Stimulated activated CD8-positive, alpha-beta memory T cell treated with anti-CD3 and anti-CD28 coated beads, Interleukin-7, amount 100 ng/mL, for 1 hour (primary cell): ENCODE measurements around the gene POLRMT.
"Not testable (repeated sequence)": the region's sequence is repeated elsewhere in the genome, so short reads cannot be mapped to it uniquely, and the experiment has no call there.

Experiments used
- DNase-seq, 2 donors: peaks; one replicate each; pipeline ENCODE4 v3.0.0-alpha.2; 2020; ENCODE audit warnings: low read depth in 2 of 2

The POLRMT gene

DNA sequence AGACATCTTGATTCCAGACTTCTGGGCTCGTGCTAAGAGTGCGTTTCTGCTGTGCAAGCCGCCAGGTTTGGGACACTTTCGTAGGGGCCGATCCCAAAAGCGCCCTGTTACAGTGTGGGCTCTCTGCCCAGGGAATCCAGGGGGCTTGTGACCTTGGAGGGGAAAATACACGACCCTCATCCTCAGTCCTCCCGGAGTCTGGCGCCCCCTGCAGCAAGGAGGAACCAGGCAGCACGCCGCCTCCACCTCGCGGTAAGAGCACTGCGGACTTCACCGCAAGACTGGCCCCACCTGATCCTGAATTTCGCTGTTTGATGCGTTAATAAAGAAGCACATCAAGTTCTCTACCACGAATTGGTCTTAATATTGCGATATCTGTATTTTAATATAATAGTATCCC, 5.2 kb downstream of the POLRMT start:
- DNase-seq, result no peak

- not testable (repeated sequence) for DNase-seq
These were observed 6.8 kb downstream of the POLRMT start for GRCh38 chr19:626566-626965.

DNA sequence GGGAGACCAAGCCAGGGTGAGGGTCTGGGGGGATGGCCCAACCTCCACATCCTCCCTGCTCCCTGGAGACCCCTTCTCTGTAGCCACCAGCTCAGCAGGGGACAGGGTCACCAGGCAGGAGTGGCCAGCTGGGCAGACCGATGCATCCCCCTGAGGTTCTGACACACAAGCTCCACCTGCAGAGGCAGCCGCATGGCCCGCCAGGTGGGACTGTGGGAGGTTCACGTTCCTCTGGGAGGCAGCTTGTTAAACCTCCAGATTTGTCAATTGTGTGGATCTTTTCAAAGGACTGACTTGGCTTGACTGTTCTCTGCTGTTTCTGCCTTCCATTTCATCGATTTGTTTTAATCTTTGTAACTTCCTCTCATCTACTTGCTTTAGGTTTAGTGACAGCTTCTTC, 8.1 kb downstream of the POLRMT start:
- DNase-seq, result no peak

GRCh38 chr19:624433-625109, 8.8 kb downstream of the POLRMT start:
- DNase-seq, result no peak

GRCh38 chr19:623974-624373, 9.4 kb downstream of the POLRMT start:
- no peak for DNase-seq

- DNase-seq, result no peak
These were observed 10.0 kb downstream of the POLRMT start for GRCh38 chr19:623175-623916.

- no peak for DNase-seq
These were observed 10.7 kb downstream of the POLRMT start for GRCh38 chr19:622666-623065.

DNA sequence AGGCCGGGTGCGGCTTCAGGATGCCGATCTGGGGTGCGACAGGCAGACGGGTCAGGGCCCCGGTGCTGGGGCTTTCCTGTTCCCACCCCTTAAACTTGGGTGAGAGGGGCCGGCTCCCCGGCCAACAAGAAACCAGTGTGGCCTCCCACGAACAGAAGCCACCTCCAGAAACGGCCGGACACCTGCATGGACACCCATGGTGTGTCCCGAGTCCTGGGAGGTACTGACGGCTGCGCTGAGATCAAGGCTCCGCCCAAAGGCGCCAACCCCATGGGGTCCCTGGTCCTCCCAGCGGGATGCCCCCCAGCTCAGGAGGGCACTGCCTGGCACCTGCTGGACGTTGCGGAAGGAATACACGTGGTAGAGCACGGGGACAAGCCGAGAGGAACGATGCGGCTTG, 11.5 kb downstream of the POLRMT start:
- DNase-seq, result no peak

DNA sequence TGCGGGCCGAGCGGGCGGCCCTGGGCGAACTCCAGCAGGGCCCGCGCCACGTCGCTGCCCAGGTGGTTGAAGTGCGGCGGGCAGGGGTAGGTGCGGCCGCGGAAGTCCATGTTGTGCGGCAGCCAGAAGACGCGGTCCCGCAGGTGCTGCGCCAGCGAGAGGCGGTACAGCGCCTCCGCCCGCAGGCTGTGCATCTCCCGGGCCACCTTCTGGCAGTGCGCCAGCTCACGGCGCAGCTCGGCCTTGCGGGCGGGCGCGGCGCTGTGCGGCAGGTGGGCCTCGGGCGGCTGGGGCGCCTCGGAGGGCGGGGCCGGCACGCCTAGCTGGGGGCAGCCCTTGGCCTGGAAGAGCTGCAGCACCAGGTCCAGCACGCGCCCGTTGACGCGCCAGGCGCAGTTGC, 12.1 kb downstream of the POLRMT start:
- not testable (repeated sequence) for DNase-seq

DNA sequence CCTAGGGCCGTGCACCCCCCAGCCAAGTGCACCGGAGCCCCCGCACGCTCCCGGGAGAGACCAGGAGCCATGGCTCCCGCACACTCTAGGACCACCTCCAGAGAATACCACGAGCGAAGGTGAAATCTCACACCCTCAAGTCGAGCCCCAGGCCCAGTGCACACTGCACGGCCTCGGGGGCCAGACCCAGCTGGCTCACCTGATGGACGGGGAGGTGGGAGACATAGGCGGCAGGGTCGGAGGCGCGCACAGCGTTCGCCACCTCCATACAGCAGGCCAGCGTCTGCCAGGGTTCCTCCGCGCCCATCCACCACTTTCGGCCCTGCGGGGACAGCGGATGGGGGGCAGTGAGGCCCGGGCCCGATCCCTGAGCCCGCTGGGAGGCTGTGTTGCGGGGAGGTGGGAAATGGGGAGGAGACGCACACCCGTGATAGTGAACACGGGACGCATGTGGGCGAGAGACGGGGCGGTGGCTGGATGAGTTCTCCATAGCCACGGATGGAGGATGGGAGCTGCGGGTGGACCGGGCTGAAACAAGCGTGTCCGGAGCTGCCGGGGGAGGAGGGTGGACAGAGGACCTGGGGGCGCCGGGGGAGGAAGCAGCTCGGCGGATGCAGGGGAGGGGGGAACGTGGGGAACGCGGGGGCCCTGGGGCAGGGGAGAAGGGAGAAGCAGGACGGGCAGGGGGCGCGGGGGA, 13.0 kb downstream of the POLRMT start:
- no peak for DNase-seq

DNA sequence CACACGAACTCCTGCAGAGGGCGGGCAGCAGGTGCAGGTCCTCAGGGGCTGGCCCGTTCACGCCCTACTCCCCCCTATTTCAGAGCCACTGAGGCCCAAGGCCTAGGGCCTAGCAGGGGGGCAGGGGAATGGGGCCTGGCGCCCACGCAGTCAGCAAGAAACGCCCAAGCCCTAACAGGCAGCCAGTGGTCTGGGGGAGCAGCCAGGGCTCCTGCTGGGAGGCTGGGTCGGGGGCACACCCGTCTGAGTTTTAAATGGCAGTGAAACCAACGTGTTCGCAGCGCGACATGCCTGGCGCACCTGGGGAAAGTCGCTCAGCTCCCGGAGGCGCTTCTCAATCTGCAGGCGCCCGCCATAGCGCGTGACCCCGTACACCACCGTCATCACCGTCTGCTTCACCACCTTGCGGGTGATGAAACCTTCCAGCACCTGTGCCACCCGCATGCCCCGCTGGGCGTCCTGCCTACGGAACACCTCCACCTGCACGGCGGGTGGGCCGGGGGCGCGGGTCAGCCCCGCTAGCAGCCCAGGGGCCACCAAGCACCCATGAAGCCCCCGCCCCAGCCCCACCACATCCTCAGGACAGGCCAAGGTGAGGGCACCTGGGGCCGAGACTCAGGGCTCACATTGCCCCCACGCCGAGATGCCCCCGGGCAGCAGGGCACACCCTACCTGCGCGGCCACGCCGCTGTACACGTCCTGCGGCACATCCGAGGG, 13.9 kb downstream of the POLRMT start:
- no peak for DNase-seq

- DNase-seq, result no peak
These were observed 14.6 kb downstream of the POLRMT start for GRCh38 chr19:618674-619285.

DNA sequence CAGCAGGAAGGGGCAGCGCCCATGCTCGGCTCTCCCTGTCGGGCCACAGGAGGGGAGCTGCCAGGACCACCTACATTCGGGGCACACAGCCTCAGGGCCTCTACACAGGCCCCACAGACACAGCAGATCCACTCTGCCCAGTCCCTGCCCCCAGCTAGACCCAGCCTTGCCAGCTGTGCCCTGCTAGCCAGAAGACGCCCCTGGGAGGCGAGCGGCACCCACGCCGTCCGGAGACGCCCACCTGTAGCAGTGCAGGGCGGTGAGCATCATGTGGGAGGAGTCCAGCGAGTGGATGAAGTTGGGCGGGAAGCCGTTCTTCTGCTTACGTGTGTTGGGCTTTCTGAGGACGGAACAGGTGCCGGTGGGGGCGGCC, 15.1 kb downstream of the POLRMT start:
- no peak for DNase-seq

DNA sequence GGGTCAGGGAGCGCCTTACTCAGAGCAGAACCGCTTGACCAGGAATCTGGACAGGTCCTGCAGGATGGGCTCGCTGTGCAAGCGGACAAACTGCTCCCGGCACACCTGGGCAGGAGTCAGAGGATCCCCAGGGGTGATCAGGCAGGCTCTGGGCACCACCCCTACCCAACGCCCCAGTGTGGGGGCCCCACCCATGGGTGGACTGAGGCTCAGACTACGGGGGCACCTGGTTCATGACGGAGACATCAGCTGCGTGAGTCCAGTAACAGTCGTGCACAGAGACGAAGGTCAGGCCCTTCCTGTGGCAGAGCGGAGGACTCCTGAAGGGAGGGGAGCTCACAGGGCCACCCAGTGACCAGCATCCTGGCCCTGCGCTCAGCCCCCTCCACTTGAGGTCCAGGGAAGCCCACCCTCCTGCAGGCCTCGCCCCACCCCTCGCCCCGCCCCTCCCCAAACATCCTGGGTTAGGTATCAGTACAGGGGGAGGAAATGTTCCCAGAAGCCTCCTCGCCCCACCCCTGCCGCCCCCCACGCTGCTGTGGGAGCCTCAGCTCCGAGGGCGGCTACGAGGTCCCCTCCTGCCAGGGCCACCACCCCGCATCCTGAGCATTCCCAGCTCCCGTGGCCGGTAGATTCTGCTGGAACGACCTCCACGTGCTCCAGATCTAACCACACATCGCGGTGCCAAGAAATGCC, 15.6 kb downstream of the POLRMT start:
- no peak for DNase-seq

DNA sequence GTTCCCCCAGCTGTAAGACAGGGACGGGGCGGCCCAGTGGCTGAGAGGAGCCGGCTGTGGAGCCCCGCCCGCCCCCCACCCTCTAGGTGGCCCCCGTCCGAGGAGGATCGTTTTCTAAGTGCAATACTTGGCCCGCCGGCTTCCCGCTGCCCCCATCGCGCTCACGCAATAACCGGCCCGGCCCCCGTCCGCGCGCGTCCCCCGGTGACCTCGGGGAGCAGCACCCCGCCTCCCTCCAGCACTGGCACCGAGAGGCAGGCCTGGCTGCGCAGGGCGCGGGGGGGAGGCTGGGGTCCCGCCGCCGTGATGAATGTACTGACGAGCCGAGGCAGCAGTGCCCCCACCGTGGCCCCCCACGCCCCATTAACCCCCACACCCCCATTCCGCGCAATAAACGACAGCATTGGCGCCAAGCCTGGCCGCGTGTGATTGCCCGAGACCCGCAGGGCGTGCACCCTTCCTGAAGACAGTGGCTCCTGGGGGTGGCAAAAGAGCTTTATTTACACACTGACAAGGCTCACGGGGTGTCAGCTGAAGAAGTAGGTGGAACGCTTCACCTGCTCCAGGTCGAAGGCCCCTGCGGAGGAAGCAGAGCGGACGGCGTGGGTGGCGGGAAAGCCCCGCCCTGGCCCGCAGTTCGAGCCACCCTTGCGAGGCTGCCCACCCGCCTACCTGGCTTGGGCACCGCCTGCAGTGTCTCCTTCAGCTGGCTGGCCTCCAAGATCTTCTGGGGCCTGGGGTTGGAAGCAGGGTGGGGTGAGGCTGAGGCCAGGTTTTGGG, 16.4 kb downstream of the POLRMT start:
- DNase-seq, result no peak

DNA sequence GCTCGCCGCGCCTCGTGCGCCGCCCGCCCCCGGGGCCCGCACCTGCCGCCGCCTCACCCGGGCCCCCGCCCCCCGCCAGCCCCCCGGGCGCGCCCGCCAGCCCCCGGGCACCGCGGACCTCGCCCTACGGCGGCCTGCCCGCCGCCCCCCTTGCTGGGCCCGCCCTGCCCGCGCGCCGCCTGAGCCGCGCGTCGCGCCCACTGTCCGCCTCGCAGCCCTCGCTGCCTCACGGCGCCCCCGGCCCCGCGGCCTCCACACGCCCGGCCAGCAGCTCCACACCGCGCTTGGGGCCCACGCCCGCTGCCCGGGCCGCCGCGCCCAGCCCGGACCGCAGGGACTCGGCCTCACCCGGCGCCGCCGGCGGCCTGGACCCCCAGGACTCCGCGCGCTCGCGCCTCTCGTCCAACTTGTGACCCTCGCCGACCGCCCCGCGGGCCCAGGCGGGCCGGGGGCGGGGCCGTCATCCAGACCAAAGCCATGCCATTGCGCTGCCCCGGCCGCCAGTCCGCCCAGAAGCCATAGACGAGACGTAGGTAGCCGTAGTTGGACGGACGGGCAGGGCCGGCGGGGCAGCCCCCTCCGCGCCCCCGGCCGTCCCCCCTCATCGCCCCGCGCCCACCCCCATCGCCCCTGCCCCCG, 17.2 kb downstream of the POLRMT start:
- no peak for DNase-seq

GRCh38 chr19:615619-616018, 17.7 kb downstream of the POLRMT start:
- DNase-seq, result no peak

GRCh38 chr19:613732-614567, 19.4 kb downstream of the POLRMT start:
- no peak for DNase-seq

DNA sequence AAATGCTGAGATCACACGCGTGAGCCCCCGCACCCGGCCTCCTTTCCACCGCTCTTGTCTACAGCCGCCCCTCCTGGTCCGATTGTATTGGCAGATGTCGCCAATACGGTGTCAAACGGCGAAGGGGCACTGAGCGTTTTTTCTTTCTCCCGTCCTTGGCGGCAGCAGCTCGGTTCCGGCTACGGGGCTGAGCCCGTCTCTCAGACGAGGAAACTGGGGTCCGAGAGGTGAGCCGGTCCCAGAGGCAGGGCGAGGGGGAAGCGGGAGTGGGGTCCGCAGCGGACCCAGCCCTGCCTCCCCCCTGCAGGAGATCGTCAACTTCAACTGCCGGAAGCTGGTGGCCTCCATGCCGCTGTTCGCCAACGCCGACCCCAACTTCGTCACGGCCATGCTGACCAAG, 20.4 kb downstream of the POLRMT start:
- DNase-seq, result no peak
